ENCODE results near the gene SNRPD2. TPM values are rescaled to one million over a fixed set of nuclear protein-coding genes. Genes with fewer than 3 reads are reported as not detected.

Gene SNRPD2
- total RNA-seq, 4 donors from 2014 or later = 96.0 to 386 (median 310) TPM

DNA sequence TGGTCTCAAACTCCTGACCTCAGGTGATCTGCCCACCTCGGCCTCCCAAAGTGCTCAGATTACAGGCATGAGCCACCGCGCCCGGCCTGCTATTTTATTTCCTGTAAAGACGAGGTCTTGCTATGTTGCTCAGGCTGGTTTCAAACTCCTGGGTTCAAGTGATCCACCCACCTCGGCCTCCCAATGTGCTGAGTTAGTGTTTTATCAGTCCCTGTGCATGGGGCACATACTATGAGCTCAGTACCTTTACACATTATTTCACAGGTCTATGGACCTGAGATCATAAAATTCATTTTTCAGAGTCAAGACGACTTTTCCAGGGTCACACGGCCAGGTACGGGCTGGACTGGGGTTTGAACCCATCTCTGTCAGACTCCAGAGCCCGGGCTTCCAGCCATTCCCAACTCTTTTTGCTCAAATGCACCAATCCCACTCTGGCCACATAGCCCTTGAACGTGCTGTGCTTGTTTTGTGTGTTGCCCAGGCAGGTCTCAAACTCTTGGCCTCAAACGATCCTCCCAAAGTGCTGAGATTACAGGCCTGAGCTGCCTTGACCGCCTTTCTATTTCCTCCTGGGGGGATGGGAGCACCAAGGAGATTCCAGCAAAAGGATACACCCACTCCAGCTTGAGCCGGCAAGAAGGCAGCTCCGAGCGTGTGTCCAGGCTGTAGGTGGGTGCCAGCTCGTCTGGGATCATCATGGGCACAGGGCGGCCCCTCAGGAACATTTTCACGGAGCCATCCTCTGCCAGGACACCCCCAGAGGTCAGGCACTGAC is 53.7 kb downstream of the SNRPD2 start:
- Histone ChIP-seq H3K9me3 (no peaks in the 10 kb centered on the region), H3K27ac (no peak overlapping the region), H3K4me1 (peaks cover 0 to 8% of the 10 kb centered on the region in 2 donors), H3K36me3 (no peaks in the 10 kb centered on the region), H3K4me3 (no peak overlapping the region), H3K27me3 (peaks cover 0 to 2% of the 10 kb centered on the region in 2 donors)
- intact Hi-C loops (cut with DNase I; ENCODE audit: low total_unique reads) = no loop called here
- DNase-seq = no peak
- TF ChIP-seq POLR2A (IDR thresholded peaks at IDR 0.05) = no peak
- TF ChIP-seq CTCF (IDR thresholded peaks at IDR 0.05) = no peak

MicroRNA genes within 50 kb of the gene (microRNA counts, 767-probe panel; counts per million panel counts)
- microRNA hsa-miR-330-3p (3,372 to 4,310 counts per million in 2 donors), microRNA hsa-miR-330-5p (0 counts per million in 2 donors), microRNA hsa-miR-642a-5p (0 counts per million in 2 donors), microRNA hsa-miR-642b-3p (0 counts per million in 2 donors)

Small RNA genes within 50 kb of the gene (microRNA-seq; reads per million reads assigned to microRNA genes)
- gene MIR330 (ENCODE audit: borderline microRNAs expressed, borderline replicate concordance) (50.5 reads per million, percentile 46 among the genes with 10 or more reads in this experiment), gene MIR642A (ENCODE audit: borderline microRNAs expressed, borderline replicate concordance) (not detected), gene MIR642B (ENCODE audit: borderline microRNAs expressed, borderline replicate concordance) (not detected)

Small RNA genes within 50 kb of the gene (small RNA-seq; reads per million reads assigned to genes)
- gene MIR642A (not detected), gene RN7SL836P (not detected)

Other genes starting within 250 kb of the SNRPD2 start
- gene FOSB, start 224.0 kb downstream of the SNRPD2 start, total RNA-seq = 10 to 100 TPM in 2 of 4 donors, 1 to 10 TPM in 1, not detected in 1; 8.1 to 52.1 (median 28.6) TPM
- 1 to 10 TPM in 3 of 4 donors, not detected in 1; 5.9 to 9.0 (median 7.0) TPM for gene RTN2, start 194.9 kb downstream of the SNRPD2 start, total RNA-seq
- 10 to 100 TPM in 1 of 4 donors, not detected in 3; 42.5 TPM for gene PPM1N, start 193.5 kb downstream of the SNRPD2 start, total RNA-seq
- gene VASP, start 184.5 kb downstream of the SNRPD2 start, total RNA-seq = 100 to 1,000 TPM in 1 of 4 donors, 10 to 100 TPM in 3; 21.5 to 157 (median 38.3) TPM
- gene OPA3, start 107.2 kb downstream of the SNRPD2 start, total RNA-seq = 1 to 10 TPM; 2.8 to 9.1 (median 5.1) TPM
- 10 to 100 TPM in 1 of 4 donors, 1 to 10 TPM in 2, under 1 TPM in 1; 0.62 to 13.5 (median 6.6) TPM for gene GPR4, start 89.7 kb downstream of the SNRPD2 start, total RNA-seq
- 10 to 100 TPM in 2 of 4 donors, 1 to 10 TPM in 2; 1.2 to 18.4 (median 11.6) TPM for gene EML2, start 52.6 kb downstream of the SNRPD2 start, total RNA-seq
- under 1 TPM in 1 of 4 donors, not detected in 3; 0.98 TPM for gene GIPR, start 23.7 kb downstream of the SNRPD2 start, total RNA-seq
- gene QPCTL, start 713 bp upstream of the SNRPD2 start, total RNA-seq = 10 to 100 TPM in 1 of 4 donors, 1 to 10 TPM in 2, not detected in 1; 6.5 to 18.2 (median 9.5) TPM
- 10 to 100 TPM in 3 of 4 donors, 1 to 10 TPM in 1; 7.0 to 36.1 (median 15.2) TPM for gene FBXO46, start 38.9 kb upstream of the SNRPD2 start, total RNA-seq
- not detected for gene MEIOSIN, start 41.5 kb upstream of the SNRPD2 start, total RNA-seq
- gene SIX5, start 77.3 kb upstream of the SNRPD2 start, total RNA-seq = 10 to 100 TPM in 2 of 4 donors, 1 to 10 TPM in 2; 4.4 to 48.9 (median 12.5) TPM
- gene DMPK, start 90.5 kb upstream of the SNRPD2 start, total RNA-seq = 100 to 1,000 TPM in 1 of 4 donors, 10 to 100 TPM in 3; 15.3 to 211 (median 43.8) TPM
- gene DMWD, start 100.9 kb upstream of the SNRPD2 start, total RNA-seq = 100 to 1,000 TPM in 1 of 4 donors, 10 to 100 TPM in 2, 1 to 10 TPM in 1; 4.4 to 103 (median 36.9) TPM
- gene RSPH6A, start 123.4 kb upstream of the SNRPD2 start, total RNA-seq = under 1 TPM in 2 of 4 donors, not detected in 2; 0.14 to 0.40 TPM
- gene SYMPK, start 171.2 kb upstream of the SNRPD2 start, total RNA-seq = 10 to 100 TPM; 32.0 to 72.6 (median 46.4) TPM
- not detected for gene FOXA3, start 172.4 kb upstream of the SNRPD2 start, total RNA-seq
- 10 to 100 TPM in 3 of 4 donors, 1 to 10 TPM in 1; 8.2 to 38.4 (median 23.3) TPM for gene IRF2BP1, start 194.2 kb upstream of the SNRPD2 start, total RNA-seq
- gene MYPOP, start 210.7 kb upstream of the SNRPD2 start, total RNA-seq = 10 to 100 TPM in 1 of 4 donors, 1 to 10 TPM in 2, under 1 TPM in 1; 0.62 to 13.2 (median 2.8) TPM
- not detected for gene NANOS2, start 222.8 kb upstream of the SNRPD2 start, total RNA-seq

Data from uterus (tissue), 4 donors.